SK-N-SH treated with all-trans-retinoic acid at 6 μM for 48 hours (cell line): ENCODE data around the gene TTYH3.

Source experiments
- ATAC-seq: fragments of 200-7000 bp; cut with Tn5 transposase; 3 replicates; pipeline ENCODE4 v1.9.1; 2020; ENCODE audit warnings: mild to moderate bottlenecking, moderate library complexity
- ARNTL ChIP-seq: fragments of 450-650 bp; formaldehyde crosslinking; IDR thresholded peaks from 2 replicates; pipeline ENCODE4 v1.5.0; 2020; ENCODE audit warnings: low read depth, mild to moderate bottlenecking, moderate library complexity, borderline replicate concordance
- BACH2 ChIP-seq: fragments of 250-450 bp; sonication (Bioruptor Pico); IDR thresholded peaks from 2 replicates; pipeline ENCODE4 v1.9.0; 2021; ENCODE audit warnings: mild to moderate bottlenecking, borderline replicate concordance
- CREB5 ChIP-seq: fragments of 250-450 bp; sonication (Bioruptor Pico); IDR thresholded peaks from 2 replicates; pipeline ENCODE4 v1.5.1; 2020; ENCODE audit warnings: low read depth, mild to moderate bottlenecking, moderate library complexity
- CSDC2 ChIP-seq: fragments of 250-450 bp; sonication (Bioruptor Pico); IDR thresholded peaks from 2 replicates; pipeline ENCODE4 v1.5.0; 2020; ENCODE audit warnings: mild to moderate bottlenecking, moderate library complexity
- CSRNP3 ChIP-seq: fragments of 250-450 bp; sonication (Bioruptor Pico); IDR thresholded peaks from 2 replicates; pipeline ENCODE4 v1.5.1; 2021; ENCODE audit warnings: mild to moderate bottlenecking, moderate library complexity
- GLIS3 ChIP-seq: fragments of 250-450 bp; sonication (Bioruptor Pico); IDR thresholded peaks from 2 replicates; pipeline ENCODE4 v1.5.0; 2020; ENCODE audit warnings: mild to moderate bottlenecking, moderate library complexity
- ISL1 ChIP-seq: fragments of 250-450 bp; sonication (Bioruptor Pico); IDR thresholded peaks from 2 replicates; pipeline ENCODE4 v2.1.2; 2022; ENCODE audit warnings: mild to moderate bottlenecking, moderate library complexity
- OSR1 ChIP-seq: fragments of 250-450 bp; sonication (Bioruptor Pico); IDR thresholded peaks from 2 replicates; pipeline ENCODE4 v1.8.0; 2022; ENCODE audit warnings: moderate library complexity, mild to moderate bottlenecking, inconsistent platforms
- PPARA ChIP-seq: fragments of 250-450 bp; sonication (Bioruptor Pico); IDR thresholded peaks from 2 replicates; pipeline ENCODE4 v1.5.0; 2020; ENCODE audit warnings: mild to moderate bottlenecking, borderline replicate concordance
- RARB ChIP-seq: fragments of 250-450 bp; sonication (Bioruptor Pico); IDR thresholded peaks from 2 replicates; pipeline ENCODE4 v1.8.0; 2021; ENCODE audit warnings: mild to moderate bottlenecking, moderate library complexity
- SNAI2 ChIP-seq: fragments of 250-450 bp; sonication (Bioruptor Pico); IDR thresholded peaks from 2 replicates; pipeline ENCODE4 v1.5.0; 2020; ENCODE audit warnings: mild to moderate bottlenecking, moderate library complexity
- TCF4 ChIP-seq: fragments of 250-450 bp; sonication (Bioruptor Pico); IDR thresholded peaks from 2 replicates; pipeline ENCODE4 v1.8.0; 2021; ENCODE audit warnings: mild to moderate bottlenecking, moderate library complexity, borderline replicate concordance
- TOX ChIP-seq: fragments of 250-450 bp; sonication (Bioruptor Pico); IDR thresholded peaks from 2 replicates; pipeline ENCODE4 v1.8.0; 2021; ENCODE audit warnings: mild to moderate bottlenecking, moderate library complexity, borderline replicate concordance
- TSHZ2 ChIP-seq: fragments of 250-450 bp; sonication (Bioruptor Pico); IDR thresholded peaks from 2 replicates; pipeline ENCODE4 v1.5.0; 2020; ENCODE audit warnings: mild to moderate bottlenecking, moderate library complexity
- ZC3H10 ChIP-seq: fragments of 250-450 bp; sonication (Bioruptor Pico); IDR thresholded peaks from 2 replicates; pipeline ENCODE4 v1.5.1; 2021; ENCODE audit warnings: mild to moderate bottlenecking, moderate library complexity
- ZFP30 ChIP-seq: fragments of 450-650 bp; formaldehyde crosslinking; IDR thresholded peaks from 2 replicates; pipeline ENCODE4 v1.5.0; 2022; ENCODE audit warnings: mild to moderate bottlenecking, moderate library complexity
- ZNF565 ChIP-seq: fragments of 450-650 bp; formaldehyde crosslinking; conservative IDR thresholded peaks from 2 replicates; pipeline ENCODE4 v1.5.0; 2020; ENCODE audit warnings: low read depth, mild to moderate bottlenecking, moderate library complexity
- ZNF8 ChIP-seq: fragments of 450-650 bp; formaldehyde crosslinking; IDR thresholded peaks from 2 replicates; pipeline ENCODE4 v1.5.0; 2020; ENCODE audit warnings: mild to moderate bottlenecking, moderate library complexity
- TF ChIP-seq, protein P1 (sequence below): fragments of 250-450 bp; sonication (Bioruptor Pico); IDR thresholded peaks from 2 replicates; pipeline ENCODE4 v1.8.0; 2020; ENCODE audit warnings: mild to moderate bottlenecking, moderate library complexity, borderline replicate concordance
- TF ChIP-seq, protein P2 (sequence below): fragments of 250-450 bp; sonication (Bioruptor Pico); IDR thresholded peaks from 2 replicates; pipeline ENCODE4 v1.8.0; 2021; ENCODE audit warnings: low read depth, mild to moderate bottlenecking, moderate library complexity, borderline replicate concordance

Gene TTYH3

GRCh38 chr7:2649139-2649838 lies 17.5 kb downstream of the TTYH3 start:
- ATAC-seq, result no peak
- no peak for TF ChIP-seq BACH2
- TF ChIP-seq ARNTL (CRISPR knock-in tag), result no peak
- TF ChIP-seq ZNF565 (CRISPR knock-in tag), result no peak
- TF ChIP-seq GLIS3 (CRISPR knock-in tag), result no peak
- TF ChIP-seq CREB5 (CRISPR knock-in tag), result no peak
- TF ChIP-seq OSR1 (CRISPR knock-in tag), result no peak
- TF ChIP-seq RARB (CRISPR knock-in tag), result no peak
- TF ChIP-seq, protein P1, sequence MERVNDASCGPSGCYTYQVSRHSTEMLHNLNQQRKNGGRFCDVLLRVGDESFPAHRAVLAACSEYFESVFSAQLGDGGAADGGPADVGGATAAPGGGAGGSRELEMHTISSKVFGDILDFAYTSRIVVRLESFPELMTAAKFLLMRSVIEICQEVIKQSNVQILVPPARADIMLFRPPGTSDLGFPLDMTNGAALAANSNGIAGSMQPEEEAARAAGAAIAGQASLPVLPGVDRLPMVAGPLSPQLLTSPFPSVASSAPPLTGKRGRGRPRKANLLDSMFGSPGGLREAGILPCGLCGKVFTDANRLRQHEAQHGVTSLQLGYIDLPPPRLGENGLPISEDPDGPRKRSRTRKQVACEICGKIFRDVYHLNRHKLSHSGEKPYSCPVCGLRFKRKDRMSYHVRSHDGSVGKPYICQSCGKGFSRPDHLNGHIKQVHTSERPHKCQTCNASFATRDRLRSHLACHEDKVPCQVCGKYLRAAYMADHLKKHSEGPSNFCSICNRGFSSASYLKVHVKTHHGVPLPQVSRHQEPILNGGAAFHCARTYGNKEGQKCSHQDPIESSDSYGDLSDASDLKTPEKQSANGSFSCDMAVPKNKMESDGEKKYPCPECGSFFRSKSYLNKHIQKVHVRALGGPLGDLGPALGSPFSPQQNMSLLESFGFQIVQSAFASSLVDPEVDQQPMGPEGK, result no peak
- TF ChIP-seq TCF4, result no peak
- TF ChIP-seq ZC3H10 (CRISPR knock-in tag), result no peak
- TF ChIP-seq ZFP30 (CRISPR knock-in tag), result no peak
- no peak for TF ChIP-seq CSDC2 (CRISPR knock-in tag)
- no peak for TF ChIP-seq TSHZ2
- no peak for TF ChIP-seq TOX
- no peak for TF ChIP-seq CSRNP3 (CRISPR knock-in tag)
- TF ChIP-seq ZNF8, result no peak
- TF ChIP-seq, protein P2, sequence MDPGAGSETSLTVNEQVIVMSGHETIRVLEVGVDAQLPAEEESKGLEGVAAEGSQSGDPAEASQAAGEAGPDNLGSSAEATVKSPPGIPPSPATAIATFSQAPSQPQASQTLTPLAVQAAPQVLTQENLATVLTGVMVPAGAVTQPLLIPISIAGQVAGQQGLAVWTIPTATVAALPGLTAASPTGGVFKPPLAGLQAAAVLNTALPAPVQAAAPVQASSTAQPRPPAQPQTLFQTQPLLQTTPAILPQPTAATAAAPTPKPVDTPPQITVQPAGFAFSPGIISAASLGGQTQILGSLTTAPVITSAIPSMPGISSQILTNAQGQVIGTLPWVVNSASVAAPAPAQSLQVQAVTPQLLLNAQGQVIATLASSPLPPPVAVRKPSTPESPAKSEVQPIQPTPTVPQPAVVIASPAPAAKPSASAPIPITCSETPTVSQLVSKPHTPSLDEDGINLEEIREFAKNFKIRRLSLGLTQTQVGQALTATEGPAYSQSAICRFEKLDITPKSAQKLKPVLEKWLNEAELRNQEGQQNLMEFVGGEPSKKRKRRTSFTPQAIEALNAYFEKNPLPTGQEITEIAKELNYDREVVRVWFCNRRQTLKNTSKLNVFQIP (CRISPR knock-in tag), result no peak

DNA sequence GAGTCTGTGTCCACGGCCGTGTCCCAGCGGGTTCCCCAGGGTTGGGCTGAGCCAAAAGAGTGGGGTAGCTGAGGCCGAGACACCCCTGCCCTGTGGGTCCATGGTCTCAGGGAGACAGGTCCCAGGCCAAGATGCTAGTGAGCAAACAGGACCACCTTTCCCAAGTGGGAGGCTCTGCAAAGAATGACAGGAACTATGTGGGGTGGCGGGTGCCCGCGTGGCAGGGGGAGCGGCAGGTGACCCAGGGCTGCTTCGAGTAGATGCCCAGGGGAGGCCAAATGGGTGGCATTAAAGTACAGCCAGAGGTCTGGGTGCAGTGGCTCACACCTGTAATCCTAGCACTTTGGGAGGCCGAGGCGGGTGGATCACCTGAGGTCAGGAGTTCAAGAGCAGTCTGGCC lies 18.2 kb downstream of the TTYH3 start:
- no peak for ATAC-seq
- TF ChIP-seq ZFP30 (CRISPR knock-in tag) (no peak), TCF4 (no peak)
- TF ChIP-seq, all 23 proteins: peak for 0

DNA sequence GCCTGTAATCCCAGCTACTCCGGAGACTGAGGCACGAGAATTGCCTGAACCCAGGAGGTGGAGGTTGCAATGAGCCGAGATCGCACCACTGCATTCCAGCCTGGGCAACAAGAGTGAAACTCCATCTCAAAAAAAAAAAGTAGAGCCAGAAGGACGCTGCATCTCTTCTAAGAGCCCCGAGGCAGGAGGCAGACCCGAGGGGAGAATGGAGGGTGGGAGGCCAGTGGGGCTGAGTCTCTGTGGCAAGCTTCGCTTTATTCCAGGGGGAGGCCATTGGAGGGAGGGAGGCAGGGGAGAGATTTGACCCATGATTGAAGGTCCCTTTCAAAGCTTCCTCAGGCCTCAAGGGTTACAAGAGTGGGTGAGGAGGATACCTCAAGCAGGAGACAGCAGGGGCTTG lies 18.7 kb downstream of the TTYH3 start:
- no peak for ATAC-seq
- TF ChIP-seq ZFP30 (CRISPR knock-in tag), result no peak
- no peak for TF ChIP-seq ARNTL (CRISPR knock-in tag)
- no peak for TF ChIP-seq ISL1

GRCh38 chr7:2651336-2651735 lies 19.6 kb downstream of the TTYH3 start:
- ATAC-seq, result peak; percentile 39
- TF ChIP-seq ARNTL (CRISPR knock-in tag), result no peak
- no peak for TF ChIP-seq SNAI2 (CRISPR knock-in tag)
- no peak for TF ChIP-seq PPARA (CRISPR knock-in tag)
- TF ChIP-seq CREB5 (CRISPR knock-in tag), result no peak
- no peak for TF ChIP-seq TCF4
- no peak for TF ChIP-seq ZFP30 (CRISPR knock-in tag)
- no peak for TF ChIP-seq ZNF565 (CRISPR knock-in tag)
- TF ChIP-seq OSR1 (CRISPR knock-in tag), result no peak
- TF ChIP-seq RARB (CRISPR knock-in tag), result no peak
- no peak for TF ChIP-seq TSHZ2
- no peak for TF ChIP-seq CSRNP3 (CRISPR knock-in tag)
